ENCODE measurements around the gene CMTM4. TPM values are rescaled to one million over a fixed set of nuclear protein-coding genes. Genes with fewer than 3 reads are reported as not detected.

CMTM4 gene
- total and polyA plus RNA-seq, 2 of the 8 experiments (the other 6 are each of a cell fraction or from before 2014, with no cell fraction given) = 35.3 to 51.7 TPM

GRCh38 chr16:66650707-66651473, 45.7 kb downstream of the CMTM4 start (continued):
- TF ChIP-seq ATF2 (IDR thresholded peaks at IDR 0.05; ENCODE audit: low read length) (no peak), BCL11A (IDR thresholded peaks at IDR 0.05; ENCODE audit: low read depth in 2 of 2, low read length in 2 of 2) (no peak), TCF12 (IDR thresholded peaks at IDR 0.05; ENCODE audit: low read depth, low read length) (no peak), ATF3 (IDR thresholded peaks at IDR 0.05; ENCODE audit: insufficient read depth, low read depth, low read length) (no peak), TAF1 (IDR thresholded peaks at IDR 0.05; ENCODE audit: low read depth, low read length) (no peak), EP300 (IDR thresholded peaks at IDR 0.05; ENCODE audit: borderline replicate concordance in 1 of 2, low read depth in 2 of 2, low read length in 2 of 2) (no peak), YY1 (IDR thresholded peaks at IDR 0.05; ENCODE audit: low read depth, low read length) (peak; percentile 67; the same call in 1 of the 2 replicates), CEBPB (IDR thresholded peaks at IDR 0.05; ENCODE audit: low read depth, low read length) (no peak), FOSL1 (IDR thresholded peaks at IDR 0.05; ENCODE audit: insufficient read depth, low read depth, low read length) (no peak), POLR2A (IDR thresholded peaks at IDR 0.05; ENCODE audit: control extremely low read depth in 1 of 2, low read depth in 2 of 2, low read length in 2 of 2) (no peak), HDAC2 (IDR thresholded peaks at IDR 0.05; ENCODE audit: borderline replicate concordance in 1 of 2, low read depth in 2 of 2, low read length in 2 of 2) (no peak), EZH2 (IDR thresholded peaks at IDR 0.05; ENCODE audit: low read depth, low read length, severe bottlenecking) (no peak), KDM4A (IDR thresholded peaks at IDR 0.05; ENCODE audit: low read depth, low read length, severe bottlenecking) (no peak), CBX8 (IDR thresholded peaks at IDR 0.05; ENCODE audit: borderline replicate concordance, low read depth, low read length) (no peak), CTCF (IDR thresholded peaks at IDR 0.05; ENCODE audit: control extremely low read depth in 1 of 3, insufficient read depth in 1 of 3, low read depth in 1 of 3, low read length in 3 of 3) (peak; percentile 80 to 98 (median 96)), SIN3A (conservative IDR thresholded peaks at IDR 0.05 in 1 of 2, IDR thresholded peaks at IDR 0.05 in 1 of 2; ENCODE audit: low read depth in 1 of 2, low read length in 2 of 2) (0 out of 4 replicates have a peak, but pooled peaks of 1 of the 2 experiments have one; percentile 57), SUZ12 (IDR thresholded peaks at IDR 0.05; ENCODE audit: low read length) (no peak), POU5F1 (IDR thresholded peaks at IDR 0.05; ENCODE audit: low read depth, low read length) (no peak)

Measured in H1 (cell line).